Left hindlimb (tissue), 1 donor: ENCODE results near the gene ZHX3.

Experiments used
- DNase-seq: peaks from one replicate; pipeline ENCODE4 v3.0.0-alpha.2; 2018

The ZHX3 gene

DNA sequence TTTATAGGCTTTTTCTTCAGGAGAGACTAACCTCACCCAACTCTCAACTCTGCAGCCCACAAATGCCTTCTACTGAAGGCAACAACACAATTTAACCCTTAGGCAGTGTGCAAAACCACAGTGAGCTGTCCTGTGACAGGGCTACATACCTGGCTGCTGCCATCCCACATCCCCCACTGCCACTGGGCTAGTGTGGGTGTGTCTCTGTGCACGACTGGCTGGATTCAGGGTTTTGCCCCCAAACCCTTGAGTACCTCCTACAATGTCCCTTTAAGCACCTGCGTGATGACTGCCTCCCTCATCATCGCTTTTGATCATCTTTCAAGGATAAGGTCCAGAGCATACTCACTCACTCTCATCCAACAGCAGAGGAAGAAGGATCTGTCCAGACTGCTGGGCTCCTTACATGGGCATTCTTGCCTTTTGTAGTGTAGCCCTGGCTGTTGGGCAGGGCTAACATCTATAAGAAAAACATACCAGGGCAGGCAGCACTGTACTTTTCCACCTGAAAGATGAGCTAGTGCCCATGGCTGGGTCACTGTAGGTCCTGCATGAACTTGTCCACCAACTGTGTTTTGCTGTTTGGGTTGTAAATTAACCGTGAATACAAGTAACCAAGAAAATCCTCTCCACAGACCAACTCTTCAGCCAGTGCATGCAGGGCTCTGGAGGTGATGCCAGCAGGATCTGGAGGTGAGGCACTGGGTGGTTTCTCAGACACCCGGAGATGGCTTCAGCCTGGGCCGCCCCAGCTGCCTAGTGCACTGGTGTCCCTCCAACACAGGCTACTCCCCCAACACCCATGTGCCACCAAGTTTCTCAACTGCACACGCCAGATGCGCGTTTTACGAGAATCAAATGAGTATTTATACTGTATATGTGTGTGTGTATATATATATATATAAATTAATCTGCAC is 135.0 kb downstream of the ZHX3 start:
- no peak for DNase-seq

DNA sequence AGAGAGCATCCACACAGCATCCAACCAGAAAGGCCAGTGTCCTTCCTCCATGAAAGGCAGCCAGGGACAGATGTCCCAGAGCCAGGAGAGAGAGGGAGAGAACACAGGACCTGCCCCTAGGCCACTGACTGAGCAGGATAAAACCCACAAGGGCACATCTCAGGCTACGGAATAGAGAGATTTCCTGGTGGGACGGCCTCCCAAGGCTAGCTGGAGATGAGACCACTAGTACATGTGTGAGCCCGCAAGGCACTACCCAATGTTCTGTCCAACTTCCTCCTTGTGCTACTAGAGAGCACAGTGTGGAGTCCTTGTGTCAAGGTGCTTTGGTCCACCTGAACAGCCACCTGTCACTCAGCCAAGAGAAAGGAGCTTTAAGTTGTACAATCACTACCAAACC is 136.0 kb downstream of the ZHX3 start:
- DNase-seq, result no peak

DNA sequence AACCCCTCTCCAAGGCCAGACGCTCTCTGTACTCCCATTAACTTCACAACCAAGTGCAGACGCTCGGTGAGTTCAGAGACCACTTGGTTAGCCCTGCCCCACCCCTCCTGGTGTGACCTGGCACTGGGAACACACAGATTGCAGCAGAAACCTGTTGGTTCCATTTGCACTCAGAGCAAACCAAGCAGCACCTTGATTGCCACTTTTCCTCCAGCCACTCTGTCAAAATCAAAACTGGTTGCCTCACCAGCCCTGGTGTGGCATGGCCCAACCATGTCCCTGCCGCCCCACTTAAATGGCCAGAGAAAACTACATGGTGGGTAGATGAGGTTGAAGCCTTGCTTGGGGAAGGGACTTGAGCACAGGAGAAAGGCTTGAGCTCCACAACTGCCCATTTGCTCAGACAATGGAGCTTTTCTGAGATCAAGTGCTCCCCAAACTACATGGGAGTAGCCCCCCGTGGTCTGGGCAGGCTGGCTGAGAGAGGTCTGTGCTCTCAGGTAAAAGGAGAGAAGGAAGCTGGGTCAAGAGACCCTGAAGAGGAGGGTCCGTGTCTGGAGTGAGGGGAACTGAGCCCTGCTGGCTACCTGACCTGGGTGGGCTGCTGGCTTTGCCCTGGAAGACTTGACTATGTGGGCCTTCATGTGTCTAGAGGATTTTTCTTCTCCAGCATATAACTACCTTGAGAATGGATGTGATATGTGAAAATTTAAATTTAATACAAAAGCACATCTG is 136.8 kb downstream of the ZHX3 start:
- DNase-seq, result no peak

DNA sequence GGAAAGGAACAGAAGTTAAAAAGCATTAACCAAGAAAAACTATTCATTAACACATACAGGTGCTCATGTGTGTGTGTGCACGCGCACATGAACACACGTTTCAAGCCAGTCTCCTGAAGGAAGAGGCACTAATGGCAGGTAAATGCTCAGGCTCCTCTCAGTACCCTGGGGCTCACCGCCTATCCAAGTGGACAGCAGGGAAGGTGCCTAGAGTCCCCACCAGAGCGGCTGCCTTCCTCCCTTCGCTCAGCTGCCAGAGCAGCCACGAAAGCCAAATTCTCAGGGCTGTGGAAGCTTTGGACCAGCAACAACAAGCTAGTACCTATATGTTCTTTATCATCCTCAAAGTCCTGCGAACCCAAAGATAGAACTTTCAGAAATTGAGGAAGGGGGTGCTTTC is 137.6 kb downstream of the ZHX3 start:
- no peak for DNase-seq

DNA sequence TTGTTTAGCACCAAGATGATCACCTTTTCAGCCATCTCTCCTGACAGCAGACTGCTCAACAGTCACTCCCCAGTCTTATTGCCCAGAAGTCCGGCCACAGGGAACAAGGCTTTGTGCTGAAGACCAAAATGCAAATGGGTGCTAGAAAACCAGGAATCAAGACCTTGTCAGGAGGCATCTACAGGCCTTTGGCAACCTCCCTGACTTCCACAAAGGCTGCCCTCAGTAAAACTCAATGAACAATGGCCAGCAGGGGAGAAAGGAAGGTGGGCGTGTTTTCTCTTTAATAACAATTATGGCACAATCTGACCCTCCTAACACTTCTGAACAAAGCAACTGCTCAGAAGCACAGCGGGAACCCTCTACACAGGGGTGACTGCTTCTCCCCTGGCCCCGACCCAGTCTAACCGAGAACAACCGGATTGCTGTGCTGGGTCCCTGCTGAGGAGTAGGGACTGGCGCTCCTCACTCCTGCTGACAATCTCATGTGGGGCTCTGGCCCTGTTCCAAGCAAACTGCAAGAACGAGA is 138.6 kb downstream of the ZHX3 start:
- no peak for DNase-seq

DNA sequence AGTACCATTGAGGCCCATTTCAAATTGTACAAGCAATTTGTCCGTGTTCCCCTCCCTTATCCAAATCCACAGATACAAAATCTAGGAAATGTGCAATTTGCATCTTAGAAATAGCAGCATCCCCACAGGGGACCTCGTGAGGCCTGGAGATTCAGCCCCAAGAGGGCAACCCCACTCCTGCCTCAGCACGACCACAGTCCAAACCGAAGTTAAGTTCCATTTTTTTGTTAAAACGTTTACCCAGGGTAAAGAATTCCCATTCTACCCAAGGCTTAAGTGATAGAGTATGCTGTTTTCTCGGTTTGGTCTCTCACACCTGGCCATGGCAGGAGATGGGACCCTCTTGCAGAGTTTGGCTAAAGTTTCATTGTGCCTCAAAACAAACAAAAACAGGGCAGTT is 139.0 kb downstream of the ZHX3 start:
- DNase-seq, result no peak

DNA sequence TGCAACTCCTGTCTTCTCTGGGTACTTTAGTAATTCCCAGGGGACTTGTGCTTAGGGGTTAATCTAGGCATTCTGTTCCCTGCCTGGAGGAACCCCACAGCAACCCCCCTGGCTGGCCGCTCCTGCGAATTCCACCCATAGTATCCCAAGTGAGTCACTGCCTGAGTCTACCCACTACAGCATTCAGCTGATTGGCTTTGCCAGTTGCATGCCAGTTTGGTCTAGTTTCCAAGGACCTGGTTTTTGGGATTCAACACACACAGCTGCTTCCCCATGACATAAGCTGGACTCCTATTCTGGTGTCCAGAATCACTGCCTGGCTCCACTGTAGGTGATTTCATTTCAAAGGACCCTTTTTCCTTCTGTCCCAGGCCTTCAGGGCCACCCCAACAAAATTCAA is 139.9 kb downstream of the ZHX3 start:
- no peak for DNase-seq

DNA sequence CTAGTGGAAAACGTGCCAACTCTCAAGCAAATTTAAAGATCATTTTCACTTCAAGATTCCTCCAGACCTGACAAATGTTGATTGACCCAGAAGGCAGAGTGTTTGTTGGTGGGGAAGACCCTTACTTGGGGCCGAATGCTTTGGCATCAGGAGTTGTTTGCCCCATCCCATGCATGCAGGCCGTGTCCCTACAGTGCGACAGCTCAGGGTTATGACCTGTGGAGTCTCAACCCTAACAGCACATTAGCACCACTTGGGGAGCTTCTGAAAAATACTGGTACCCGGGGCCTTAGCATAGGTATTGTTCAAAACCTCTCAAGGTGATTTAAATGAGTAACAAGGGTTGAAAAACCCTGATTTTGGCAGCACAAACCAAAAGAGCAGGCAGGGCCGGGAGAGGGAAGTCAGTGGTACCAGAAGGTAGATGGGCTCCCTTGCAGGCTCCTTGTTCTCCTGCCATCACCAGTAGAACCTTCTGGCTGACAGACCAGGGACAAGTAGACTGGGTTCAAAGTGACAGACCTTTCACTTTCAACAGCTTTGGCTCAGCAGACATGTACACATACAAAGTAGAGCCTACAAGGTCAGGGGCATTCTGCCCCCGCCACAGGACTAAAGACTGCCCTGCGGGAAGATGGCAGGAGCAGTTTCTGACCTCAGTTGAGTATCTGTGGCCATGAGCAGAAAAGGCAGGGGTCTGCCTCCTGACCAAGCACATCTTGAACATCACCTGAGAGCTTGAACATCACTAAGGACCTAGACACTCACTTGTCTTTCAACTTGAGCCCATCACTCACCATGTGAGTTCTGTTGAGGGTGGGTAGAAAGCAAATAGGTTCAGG is 140.6 kb downstream of the ZHX3 start:
- no peak for DNase-seq

DNA sequence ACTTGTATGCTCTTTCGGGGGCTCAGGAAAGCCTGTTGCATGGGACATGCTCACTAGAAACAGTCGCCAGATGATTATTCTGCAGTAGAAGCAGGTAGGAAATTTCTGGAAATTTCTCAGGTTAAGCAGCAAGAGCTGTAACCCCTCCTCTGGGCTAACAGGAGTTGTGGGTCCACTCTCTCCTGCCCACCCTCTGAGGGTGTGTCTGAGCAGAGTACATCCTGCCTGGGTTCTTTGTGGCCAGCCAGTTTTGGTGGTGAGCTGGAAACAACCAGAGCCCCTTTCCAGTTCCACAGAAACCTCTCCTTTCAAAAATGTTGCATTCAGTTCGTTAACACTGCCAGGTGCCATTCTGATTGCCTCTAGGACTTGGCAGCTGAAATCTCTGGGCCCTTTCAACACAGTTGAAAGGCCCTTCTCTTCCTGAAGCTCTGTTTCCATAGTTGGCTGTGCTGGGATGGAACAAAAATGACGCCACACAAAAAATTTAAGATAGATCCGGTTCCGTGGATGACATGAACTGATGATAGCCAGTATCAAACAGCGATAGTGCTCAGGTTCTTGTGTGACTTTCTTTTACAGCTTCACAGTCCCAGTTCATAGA is 141.7 kb downstream of the ZHX3 start:
- no peak for DNase-seq

DNA sequence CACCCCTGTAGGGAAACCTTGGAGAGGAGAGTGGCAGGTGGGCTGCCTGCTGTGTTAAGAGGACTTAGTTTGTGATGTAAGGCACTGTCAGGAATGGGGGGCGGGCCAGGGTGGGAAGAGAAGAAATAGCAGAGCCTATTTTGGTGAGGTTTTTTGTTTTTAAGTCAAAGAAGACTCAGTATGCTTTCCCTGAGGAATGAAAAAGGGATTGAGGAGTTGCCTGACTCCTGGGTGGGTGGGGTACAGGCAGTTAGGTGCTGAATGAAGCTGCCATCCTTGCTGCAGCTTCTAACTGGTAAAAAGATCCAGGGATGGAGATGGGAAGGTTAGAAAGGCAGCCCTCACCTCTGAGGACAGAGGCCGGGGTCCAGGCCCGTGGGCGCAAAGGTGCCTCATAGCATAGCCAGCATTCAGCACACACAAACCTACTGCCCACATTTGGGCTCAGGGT is 142.3 kb downstream of the ZHX3 start:
- no peak for DNase-seq

DNA sequence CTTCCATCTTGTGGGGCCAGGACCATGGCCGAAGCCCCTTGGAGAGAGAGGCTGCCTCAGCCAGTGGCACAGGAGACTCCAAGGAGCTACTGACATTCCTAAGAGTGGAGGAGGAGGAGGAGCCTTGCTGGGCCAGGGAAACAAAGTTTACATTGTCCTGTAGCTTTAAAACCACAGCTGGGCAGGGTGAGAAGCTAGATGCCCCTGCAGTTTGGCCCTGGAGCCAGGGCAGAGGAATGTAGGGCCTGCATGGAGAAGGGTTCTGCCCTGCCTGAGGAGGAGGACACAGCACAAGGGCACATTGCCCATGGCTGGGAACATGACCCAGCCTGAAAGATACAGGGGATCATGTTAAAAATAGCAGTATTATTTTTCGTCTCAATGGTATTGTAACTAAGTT is 142.7 kb downstream of the ZHX3 start:
- no peak for DNase-seq

DNA sequence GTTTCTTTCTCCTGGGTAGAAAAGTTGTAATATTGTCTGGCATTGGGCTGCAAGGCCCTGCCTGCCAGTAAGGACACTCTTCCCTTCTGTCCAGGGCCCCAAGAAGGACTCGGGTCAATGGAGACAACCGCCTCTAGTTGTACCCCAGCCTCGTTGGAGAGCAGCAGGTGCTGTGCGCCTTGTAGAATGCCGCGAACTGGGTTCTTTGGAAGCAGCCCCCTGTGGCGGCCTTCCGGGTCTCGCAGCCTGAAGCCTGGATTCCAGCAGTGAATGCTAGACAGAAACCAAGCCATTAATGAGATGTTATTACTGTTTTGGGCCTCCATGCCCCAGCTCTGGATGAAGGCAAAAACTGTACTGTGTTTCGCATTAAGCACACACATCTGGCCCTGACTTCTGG is 143.2 kb downstream of the ZHX3 start:
- no peak for DNase-seq

DNA sequence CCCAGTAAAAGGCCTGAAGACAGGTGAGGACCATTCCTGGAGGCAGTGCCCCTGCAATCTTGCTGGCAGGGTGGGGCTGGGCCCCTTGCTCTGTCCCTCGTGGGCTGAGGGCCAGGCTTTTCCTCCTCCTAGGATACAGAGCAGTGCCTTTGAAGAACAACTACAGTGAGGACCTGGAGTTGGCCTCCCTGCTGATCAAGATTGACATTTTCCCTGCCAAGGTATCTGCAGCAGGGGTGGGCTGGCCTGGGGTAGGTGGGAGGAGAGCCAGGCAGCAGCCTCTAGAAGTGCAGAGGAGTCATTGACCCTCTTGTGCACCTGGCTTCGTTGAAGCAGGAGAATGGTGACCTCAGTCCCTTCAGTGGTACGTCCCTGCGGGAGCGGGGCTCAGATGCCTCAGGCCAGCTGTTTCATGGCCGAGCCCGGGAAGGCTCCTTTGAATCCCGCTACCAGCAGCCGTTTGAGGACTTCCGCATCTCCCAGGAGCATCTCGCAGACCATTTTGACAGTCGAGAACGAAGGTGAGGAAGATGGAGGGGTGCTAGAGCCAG is 143.7 kb downstream of the ZHX3 start:
- DNase-seq, result no peak

DNA sequence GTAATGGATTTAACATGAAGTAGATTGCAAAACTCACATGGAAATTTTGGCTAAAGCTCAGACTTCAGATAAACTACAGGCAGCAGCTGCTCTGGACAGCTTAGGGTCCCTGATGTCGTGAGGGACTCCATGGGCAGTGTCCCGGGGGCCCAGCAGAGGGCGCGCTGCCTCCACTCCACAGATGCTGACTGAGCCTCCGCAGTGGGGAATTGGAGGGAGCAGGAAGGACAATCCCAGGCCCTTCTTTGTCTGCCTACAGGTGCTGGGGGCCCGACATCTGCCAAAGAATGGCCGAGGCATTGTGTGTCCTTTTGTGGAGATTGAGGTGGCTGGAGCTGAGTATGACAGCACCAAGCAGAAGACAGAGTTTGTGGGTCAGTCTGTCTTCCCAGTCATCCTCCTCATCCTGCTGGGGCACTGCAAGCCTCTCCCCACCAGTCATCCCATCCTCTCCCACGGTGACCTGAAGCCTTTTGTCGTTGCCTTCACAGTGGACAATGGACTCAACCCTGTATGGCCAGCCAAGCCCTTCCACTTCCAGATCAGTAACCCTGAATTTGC is 144.3 kb downstream of the ZHX3 start:
- DNase-seq, result peak; percentile 85

DNA sequence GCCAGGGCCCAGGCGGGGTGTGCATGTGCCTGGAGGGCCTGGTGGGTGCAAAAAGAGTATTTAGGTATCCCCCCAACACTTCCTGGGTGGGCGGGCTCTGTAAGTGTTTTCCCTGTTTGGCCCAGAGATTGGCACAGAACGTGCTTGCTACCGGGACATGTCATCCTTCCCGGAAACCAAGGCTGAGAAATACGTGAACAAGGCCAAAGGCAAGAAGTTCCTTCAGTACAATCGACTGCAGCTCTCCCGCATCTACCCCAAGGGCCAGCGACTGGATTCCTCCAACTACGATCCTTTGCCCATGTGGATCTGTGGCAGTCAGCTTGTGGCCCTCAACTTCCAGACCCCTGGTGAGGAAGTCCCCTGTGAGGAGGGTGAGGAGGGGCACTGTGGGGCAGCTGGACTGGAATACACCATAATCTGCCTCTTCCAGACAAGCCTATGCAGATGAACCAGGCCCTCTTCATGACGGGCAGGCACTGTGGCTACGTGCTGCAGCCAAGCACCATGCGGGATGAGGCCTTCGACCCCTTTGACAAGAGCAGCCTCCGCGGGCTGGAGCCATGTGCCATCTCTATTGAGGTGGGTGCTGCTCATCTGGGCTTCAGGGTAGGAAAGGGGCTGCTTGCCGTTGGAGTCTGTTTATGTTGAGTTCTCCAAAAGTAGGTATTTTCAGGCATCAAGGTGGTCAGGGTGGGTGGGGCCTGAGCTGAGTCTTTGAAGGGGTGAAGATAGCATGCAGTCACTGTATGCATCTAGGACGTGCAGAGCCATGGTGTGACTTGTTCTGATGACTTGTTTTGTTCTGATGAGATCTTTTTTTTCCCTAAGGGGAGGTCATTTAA is 145.0 kb downstream of the ZHX3 start:
- peak; percentile 33 for DNase-seq

DNA sequence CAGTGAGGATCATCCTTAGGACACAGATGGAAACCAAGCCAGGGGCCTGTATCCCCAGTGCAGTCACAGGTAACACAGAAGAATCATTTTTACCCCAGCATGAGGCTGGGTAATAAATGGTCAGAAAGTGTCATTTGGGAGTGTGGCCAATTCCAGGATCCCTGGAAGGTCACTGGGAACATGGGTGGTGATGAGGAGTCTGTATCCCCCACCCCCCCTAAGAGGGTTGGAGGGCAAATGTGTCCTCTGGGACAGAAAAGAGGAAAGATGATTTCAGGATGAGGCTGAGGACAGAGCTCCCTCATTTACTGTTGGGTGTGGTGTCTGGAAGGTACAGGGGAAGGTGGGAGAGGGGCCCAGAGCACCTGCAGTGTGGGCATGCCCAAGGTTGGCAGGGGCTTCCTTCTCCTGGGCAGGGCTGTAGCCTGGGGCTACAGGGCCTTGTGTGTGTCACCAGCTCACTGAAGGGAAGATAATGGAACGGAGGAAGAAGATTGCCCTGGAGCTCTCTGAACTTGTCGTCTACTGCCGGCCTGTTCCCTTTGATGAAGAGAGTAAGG is 145.7 kb downstream of the ZHX3 start:
- peak; percentile 18 for DNase-seq

DNA sequence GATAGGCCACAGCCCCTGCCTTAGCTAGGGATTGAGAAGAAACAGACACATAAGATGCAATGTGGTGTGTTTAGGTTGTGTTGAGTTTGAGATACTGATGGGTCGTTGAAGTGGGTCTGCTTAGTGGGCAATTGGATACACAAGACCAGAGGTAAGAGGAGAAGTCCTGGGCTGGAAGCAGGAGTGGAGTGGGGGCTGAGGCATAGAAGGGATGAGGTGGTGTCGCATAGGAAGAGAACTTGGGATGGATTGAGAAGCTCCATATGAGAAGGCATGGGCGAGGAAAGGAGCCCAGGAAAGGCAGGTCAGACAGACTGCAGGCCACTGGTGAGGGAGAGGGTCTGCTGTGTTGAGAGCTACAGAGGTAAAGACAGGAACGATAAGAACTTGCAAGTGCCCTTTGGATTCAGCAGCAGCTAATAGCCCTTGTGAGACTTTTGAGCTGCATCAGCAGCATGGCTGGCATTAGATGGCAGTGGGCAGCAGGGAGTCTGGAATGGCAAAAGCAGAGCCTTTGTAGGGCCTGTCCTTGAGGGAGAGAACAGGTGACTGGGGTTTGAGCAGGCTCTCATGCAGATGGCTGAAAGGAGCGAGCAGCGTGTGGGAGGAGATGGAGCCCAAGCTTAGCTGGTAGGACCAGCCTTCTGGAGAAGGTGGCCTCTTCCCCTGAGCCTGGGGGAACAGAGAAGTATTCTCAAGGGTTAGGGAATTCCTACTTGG is 147.0 kb downstream of the ZHX3 start:
- DNase-seq, result peak; percentile 16

DNA sequence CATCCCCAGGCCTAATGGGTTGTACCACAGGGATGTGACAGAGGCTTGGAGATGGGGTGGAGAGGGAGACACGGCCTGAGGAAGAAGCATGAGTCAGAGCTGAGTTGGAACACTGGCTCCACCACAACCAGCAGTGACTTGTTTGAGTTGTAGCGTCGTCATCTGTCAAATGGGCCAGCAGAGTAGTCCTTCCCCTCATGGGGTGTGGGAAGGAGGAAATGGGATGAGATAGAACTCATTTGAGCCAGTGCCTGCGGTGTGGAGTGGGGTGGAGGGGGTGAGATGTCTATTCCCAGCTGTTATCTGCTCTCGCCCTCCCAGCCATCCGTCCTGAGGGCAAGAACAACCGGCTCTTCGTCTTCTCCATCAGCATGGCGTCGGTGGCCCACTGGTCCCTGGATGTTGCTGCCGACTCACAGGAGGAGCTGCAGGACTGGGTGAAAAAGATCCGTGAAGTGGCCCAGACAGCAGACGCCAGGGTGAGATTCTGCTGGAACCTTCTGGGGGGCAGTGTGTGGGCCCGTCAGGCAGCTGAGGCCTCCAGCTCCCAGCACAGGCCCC is 147.7 kb downstream of the ZHX3 start:
- DNase-seq, result peak; percentile 27

DNA sequence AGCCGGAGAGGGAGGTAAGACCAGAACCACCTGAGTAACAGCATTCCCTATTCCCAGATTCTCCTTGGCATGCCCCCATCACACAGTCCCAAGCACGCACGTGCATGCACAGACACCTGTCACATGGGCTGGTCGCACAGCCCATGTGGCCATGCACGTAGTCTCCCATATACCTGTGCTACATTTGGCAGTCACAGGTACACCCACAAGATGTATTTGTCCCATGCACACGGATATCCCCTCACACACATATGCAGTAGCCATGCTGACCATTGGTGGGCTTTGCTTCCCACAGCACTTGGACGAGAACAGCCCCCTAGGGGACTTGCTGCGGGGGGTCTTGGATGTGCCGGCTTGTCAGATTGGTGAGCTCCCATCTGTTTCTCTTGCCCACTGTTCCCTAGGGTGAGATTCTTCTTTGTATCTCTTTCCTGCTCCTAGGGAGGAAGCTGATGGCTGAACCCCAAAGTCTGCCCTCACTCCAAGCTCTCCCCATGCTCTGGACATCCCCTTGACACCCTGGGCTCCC is 148.3 kb downstream of the ZHX3 start:
- peak; percentile 1 for DNase-seq
